ENCODE data around the gene GAB2.

The GAB2 gene

DNA sequence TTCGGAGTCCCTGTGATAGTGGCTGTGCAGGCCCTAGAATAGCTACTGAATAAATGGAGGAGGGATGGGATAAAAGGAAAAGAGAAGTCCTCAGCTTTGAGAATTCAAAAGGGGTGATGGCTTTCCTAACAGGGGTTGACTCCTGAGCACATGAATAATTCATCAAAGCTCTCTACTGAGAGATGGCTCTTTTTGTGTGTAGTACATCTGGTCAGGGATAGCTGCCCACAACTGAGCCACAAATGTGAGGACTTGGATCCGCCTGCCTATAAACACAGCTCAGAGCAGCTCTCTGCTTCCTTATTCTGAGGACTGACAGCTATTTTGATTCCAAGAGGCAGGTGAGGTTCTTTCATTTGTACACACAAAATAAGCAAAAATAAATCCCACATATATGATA, 146.6 kb downstream of the GAB2 start:
- no peak for DNase-seq

DNA sequence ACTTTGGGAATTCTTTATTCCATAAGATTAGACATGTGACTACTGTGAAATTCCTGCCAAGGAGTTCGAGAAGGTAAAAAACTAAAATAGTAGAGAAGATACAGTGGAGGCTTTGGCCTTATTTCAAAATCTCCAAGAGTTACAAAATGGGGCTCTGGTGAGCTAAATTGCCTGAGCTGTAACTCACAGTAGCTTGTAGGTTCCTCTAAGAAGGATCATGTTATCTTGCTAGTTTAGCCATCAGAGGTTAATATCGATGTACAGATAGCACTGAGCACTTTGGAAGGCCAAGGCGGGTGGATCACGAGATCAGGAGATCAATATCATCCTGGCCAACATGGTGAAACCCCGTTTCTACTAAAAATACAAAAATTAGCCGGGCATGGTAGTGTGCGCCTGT, 147.8 kb downstream of the GAB2 start:
- no peak for DNase-seq

DNA sequence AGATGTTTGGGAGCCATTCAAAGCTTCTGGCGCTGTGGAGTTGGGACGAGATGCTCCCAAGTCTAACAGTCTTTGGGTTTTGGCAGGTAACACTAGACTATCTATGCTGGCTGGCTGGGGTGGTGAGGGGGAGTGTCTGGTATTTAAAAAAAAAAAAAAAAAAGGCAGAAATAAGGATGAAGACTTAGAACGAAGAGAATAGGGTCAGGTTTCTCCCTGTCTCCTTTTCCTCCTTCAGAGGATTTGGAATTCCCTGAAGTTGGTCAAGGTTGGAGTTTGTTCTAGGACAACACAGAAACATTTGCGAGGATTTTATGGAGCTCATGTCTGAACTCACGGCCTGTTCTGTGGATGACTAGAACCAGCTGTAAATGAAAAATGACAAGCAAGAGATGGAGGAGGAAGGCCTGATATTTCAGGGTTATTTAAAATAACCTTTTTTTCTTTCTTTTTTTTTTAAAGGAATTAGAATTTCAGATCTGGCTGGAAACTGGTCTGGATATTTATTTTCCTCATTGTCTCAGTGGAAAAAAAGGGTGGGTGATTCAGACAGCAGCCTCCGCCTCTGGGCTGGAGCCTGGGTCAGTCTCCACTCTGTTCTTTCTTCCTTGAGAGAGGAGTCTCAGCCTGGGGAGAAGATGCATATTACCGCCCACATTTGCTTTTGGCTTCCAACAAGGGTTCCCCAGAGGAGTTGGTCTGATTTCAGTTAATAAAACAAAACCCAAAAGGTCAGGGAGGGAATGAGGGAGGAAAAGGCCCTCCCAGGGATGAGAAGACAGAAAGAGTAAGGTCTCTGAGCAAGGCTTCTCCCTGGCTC, 148.8 kb downstream of the GAB2 start:
- DNase-seq, result no peak

DNA sequence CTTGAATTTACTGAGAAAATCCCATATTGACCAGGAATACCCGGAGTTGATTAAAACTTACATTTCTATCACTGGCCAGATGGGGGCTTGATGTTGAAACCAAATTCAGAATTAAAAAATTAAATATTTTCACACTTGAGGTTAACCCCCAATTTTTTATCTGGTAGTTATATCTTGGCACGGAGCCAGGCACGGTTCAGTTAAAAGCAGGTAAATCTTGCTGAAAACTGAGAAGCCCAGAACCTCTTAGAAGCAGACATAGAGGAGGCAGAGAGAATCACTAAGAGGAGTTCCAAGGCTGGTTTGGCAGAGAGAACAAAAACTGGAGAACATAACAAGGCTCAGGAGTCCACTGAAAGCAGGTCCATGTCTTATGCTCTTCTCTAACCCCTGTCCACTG, 151.2 kb downstream of the GAB2 start:
- no peak for DNase-seq

DNA sequence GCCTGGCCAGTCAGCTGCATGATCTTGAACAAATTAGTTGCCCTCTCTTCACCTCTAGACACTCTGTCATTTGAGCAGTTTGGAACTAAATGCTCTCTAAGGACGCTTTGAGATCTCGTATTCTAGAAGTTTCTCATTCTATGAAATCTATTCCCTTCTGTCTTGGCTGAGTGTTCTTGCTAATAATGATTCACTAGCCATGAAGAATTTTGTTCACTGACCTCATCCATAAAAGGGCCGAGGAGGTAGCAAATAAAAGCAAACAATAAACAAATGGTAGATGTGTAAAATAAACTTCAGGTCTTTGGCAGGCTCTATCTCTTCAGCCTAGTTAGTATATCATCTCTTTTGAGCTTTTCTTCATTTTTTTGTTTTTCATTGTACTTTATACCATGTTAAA, 152.3 kb downstream of the GAB2 start:
- DNase-seq, result no peak

DNA sequence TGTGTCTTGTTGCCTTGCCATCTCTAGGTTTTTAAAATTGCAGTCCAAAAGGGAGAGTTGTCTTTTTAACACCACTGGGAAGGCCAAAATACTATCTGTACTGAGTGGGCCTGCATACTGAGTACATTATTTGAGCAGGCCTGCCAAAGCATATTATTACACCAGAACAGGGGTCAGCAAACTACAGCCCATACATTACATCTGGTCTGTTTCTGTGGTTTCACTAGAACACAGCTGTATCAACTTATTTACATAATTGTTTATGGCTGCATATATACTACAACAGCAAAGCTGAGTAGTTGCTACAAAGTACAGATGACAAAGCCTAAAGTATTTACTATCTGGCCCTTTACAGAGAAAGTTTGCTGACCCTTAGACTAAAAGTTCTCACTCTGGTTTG, 154.9 kb downstream of the GAB2 start:
- no peak for DNase-seq

DNA sequence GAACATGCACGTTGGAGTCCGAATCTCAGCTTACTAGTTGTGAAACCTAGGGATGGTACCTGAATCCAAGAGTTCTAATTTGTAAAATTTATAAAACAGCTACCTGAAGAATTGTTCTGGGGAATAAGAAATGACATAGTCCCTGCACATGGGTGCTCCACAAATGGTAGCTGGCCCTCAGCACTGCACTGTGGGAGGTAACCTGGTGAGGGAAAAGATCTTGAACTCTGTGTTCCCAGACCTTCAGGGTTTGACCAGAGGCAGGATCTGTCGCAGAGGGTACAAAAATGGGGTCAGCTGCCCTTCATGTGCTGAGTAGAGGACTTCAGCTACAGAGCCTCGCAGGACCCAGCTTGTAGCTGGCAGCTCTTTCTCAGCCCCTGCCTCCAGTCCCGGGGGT, 155.4 kb downstream of the GAB2 start:
- no peak for DNase-seq

DNA sequence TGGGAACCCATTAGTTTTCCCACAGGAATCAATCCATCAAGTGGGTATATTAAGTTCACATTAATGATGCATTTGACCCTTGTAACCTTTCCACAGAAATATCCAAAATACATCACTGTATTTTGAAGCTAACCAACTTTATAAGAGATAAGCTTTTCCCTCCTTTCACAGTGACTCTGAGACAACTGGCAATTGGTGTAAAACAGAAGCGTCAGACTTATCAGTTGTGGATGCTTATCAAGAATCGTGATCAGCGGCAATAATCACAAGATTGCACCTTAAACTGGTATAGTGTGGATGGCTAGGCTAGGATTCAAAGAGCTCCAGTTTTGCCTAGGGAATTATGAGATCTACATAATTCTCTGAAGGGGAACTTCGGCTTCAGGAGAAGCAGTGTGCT, 155.8 kb downstream of the GAB2 start:
- DNase-seq, result no peak

DNA sequence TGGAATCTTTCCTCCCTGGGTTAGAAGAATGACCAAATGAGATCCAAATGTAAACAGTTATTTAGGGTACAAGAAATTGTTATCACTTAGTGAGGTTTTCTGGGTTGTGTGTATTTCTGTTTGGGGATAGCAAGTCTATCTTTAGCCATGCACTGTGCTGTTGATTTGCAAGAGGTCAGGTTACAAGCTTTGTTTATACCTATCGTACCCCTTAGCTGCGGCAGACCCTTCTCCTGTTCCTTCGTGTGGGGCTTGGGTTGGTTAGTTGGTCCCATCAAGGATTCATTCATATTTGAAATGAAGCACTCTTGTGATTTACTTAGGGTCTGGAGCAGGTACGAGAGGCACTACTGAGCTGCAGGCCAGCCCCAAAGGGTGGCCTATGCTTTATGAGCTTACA, 156.3 kb downstream of the GAB2 start:
- DNase-seq, result no peak

DNA sequence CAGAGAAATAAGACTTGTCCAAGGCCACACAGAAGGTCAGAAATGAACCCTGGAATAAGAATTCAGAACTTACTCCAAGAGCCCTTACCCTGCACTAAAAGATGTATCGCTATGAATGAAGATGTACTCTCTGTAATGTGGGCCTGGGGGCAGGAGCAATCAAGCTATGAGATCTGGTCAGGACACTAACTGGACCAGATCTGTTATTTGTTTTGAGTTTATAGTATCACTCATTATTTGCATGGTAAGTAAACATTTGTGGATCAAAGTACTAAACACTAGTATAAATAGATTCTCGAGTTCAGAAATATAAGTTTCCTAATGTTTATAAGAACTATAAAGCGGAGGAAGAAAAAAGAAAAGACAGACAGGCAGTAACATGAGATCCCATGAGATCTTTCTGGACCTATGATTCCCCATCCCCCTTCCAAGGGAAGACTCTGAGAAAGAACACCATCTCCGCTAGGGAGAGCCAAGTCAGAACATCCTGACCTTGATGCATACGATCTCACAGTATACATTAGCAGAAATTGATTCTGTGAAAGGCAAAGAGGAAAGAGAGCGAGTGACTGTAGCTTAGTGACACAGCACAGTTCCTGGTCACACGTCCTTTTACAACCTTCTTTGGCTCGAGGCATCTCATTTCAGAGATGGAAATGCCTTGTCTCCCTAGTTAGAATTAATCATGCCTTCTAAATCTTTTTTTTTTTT, 157.7 kb downstream of the GAB2 start:
- DNase-seq, result no peak

DNA sequence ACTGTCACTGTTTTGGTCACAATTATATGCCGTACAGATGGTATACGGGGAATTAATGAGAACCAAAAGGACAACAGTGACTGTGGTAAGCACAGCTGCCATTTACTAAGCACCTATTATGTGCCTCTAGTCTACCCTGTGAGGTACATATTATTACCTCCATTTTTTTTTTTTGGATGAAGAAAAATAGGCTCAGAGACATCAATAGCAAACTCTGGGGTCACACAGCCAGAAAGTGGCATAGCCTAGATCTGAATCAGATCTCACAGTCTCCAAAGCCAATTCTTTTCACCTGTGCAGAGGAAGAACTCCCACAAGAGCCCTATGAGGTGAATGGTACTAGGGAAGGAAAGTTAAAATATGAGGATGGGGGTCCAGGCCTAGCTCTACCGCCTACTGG, 160.0 kb downstream of the GAB2 start:
- DNase-seq, result no peak

DNA sequence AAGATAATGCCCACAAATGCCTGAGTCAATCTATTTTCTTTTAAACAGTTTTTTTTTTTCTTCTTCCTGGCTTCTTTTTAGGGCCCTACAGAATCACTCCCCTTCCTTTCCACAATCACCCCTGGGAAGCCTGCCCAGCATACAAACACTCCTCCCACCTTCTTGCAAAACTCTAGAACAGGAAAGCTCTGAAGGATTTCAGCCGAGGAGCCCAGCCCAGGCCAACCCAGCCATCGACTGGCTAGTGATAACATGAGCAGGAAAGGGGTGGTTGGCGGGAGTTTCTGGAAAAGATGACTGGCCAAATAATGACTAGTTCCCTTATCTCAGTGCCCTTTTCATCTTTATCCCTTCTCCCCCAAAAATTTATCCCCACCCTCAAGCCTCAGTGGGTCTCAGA, 160.7 kb downstream of the GAB2 start:
- no peak for DNase-seq

DNA sequence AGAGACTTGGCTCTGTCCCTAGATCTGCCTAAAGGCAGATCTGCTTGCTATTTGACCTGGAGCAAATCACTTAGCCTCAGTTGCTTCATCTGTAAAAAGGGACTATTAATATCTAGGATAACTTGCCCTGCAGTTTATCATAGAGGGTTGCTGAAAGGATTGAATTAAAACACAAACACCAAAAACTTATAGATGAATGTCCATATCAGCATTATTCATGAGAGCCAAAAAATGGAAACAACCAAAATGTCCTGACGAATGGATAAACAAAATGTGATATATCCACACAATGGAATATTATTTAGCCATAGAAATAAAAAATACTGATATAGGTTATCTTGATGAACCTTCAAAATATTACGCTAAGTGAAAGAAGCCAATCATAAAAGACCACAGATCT, 161.7 kb downstream of the GAB2 start:
- no peak for DNase-seq

DNA sequence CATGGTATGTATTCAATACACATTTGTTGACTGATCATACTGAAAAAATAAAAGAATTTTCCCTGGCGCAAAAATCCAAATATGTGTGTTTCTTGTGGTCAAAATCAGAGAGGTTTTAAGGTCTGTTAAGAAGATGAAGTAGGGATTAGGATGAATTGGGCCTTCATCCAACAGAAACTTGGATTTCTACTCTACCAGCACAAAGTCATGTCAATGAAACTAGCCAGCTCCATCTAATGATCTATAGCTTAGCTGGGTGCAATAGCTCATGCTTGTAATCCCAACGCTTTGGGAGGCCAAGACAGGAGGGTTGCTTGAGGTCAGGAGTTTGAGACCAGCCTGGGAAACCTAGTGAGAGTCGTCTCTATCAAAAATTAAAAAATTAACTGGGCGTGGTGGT, 163.4 kb downstream of the GAB2 start:
- no peak for DNase-seq

DNA sequence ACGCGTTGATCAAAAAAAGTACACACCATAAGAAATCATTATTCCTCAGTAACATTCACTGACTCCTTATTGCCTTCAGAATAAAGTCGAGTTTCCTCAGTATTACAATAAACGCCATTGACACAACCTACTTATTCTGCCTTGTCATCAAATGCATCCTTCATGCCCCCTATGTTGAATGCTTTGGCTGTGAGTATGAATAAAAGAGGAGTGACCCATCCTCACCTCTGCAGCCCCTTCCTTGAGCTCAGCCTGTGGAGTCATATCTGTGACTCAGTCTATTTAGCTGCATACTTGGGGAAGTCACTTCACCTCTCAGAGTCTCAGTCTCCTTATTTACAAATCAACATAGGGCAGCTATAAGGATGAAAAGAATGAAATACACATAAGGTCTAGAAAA, 163.8 kb downstream of the GAB2 start:
- DNase-seq, result no peak

DNA sequence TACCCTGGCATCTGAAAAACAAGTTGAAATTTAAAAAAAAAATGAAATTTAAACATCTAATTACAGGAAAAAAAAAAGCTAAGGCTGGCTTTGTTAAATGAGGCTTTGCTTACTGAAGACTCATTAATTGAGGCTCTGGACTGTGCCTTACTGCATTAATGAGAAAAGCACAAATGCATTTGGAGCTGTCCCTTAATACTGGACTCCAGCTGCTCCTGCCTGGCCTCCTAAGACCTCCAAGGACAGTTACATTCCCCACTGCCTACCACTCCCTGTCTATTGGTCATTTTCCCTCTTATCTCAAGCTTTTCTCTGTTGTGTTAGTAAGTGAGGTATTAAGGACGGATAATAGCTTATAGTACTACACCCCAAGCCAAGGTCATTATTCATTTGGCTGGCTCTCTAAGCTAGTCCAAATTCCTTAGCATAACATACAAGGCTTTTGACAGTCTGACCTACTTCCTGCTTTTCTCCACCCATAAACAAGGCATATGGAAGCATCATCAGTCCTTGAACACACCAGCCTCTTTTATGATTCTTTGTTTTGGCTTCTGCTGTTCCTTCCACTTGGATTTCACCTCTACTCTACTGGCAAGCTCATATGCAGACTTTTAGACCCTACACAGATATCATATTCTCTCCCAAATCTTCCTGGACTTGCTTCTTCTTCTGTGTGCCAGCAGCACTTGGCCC, 166.4 kb downstream of the GAB2 start:
- no peak for DNase-seq

DNA sequence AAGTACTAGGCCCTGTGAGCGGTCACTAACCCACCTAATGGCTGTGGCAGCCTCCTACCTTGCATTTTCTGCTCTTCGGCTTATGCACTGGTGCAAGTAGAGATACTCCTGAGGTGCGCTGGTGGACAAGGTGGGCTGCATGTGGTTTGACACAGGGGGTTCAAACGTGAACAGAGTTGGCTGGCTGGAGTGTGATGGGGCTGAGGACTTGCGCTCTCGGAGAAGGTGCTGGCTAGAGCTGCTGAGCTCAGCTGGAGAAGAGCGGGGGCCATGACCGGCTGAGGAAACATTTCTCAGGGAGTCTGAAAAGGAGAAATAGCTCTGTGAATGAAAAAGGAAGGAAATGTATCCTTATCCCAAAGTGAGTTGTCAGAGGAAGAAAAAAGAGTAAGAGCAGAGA, 167.5 kb downstream of the GAB2 start:
- DNase-seq, result no peak

DNA sequence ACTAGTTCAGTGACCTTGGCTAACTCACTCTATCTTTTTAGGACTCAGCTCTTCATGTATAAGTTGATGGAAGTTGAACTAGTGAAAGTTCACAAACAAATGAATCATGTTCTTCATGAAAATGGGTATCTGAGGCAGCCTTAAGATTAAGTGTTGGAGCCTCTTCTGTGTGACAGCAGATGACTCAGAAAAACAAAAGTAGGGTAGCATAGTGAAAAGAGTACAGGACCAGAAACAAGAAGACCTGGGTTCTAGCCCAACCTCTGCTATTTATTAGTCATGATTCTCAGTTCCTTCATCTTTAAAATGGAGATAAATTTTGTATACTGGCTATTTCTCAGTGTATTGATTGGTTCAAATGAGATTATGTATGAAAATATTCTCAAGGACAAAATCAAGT, 168.7 kb downstream of the GAB2 start:
- DNase-seq, result no peak

DNA sequence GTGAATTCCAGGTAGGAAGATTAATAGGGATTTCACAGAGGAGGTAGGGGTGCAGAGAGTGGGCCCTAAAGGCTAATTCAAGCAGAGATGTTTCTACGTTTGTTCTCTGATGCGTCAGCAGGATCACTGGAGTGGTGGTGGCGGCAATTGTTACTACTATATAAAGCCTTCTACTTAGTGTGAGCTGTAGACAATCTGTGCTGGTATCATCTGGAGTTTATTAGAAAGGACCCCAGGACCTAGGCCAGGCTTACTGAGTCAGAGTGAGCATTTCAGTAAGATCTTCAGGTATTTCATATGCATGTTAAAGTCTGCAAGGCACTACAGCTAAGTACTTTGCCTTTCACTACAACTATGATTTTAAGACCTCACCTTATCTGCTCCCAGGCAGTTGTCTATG, 169.4 kb downstream of the GAB2 start:
- DNase-seq, result no peak

DNA sequence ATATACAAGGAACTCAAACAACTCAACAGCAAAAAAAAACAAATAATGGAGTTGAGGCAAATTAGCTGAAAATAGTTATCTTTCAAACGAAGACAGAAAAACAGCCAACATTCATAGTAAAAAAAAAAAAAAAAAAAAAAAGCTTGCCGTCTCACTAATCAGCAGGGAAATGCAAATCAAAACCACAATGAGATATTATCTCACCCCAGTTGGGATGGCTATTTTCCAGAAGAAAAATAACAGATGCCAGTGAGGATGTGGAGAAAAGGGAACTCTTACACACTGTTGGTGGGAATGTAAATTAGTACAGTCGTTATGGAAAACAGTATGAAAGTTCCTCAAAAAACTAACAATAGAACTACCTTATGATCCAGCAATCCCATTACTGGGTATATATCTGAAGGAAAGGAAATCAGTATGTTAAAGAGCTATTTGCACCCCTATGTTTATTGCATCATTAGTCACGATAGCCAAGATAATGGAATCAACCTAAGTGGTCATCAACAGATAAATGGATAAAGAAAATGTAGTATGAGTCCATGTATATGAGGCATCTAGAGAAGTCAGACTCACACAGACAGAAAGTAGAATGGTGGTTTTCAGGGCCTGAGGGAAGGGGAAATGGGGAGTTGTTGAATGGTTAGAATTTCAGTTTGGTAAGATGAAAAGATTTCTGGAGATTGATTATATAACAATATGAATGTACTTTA, 172.9 kb downstream of the GAB2 start:
- DNase-seq, result no peak

DNA sequence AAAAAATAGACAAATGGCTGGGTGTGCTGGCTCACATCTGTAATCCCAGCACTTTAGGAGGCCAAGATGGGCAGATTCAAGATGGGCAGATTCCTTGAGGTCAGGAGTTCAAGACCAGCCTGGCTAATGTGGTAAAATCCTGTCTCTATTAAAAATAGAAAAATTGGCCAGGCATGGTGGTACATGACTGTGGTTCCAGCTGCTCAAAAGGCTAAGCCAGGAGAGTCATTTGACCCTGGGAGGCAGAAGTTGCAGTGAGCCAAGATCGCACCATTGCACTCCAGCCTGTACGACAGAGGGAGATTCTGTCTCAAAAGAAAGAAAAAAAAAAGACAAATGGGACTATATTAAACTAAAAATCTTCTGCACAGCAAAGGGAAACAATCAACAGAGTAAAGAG, 173.5 kb downstream of the GAB2 start:
- DNase-seq, result no peak

DNA sequence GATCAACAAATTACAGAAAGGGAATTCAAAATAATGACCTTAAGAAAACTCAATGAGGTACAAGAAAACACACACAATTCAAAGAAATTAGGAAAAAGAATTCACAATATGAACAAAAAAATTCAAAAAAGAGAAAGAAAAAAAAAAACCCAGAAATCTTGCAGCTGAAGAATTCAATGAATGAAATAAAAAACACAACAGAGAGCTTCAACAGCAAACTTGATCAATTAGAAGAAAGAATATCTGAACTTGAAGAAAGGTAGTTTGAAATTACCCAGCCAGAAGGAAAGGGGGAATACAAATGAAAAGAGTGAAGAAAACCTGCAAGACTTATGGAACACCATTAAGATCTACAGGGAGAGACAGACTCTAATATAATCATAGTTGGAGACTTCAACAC, 176.1 kb downstream of the GAB2 start:
- no peak for DNase-seq

DNA sequence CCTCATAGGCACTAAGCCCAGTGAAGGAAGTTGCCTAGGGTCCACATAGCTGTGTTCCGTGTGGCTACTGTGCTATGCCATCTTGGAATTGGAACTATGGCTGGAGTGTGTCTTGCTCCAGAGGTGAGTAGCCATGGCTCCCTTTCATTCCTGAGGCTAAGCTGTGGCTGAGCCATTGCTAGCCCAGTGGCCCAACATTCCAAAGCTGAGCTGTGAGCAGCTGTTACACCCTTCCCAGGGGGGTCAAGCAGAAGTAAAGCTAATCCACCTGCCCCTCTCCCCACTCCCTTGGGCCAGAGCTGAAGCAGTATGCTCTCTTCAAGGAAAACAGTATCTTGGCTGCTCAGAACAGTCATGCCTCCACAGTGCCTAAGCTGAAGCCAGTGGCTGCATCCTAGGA, 177.8 kb downstream of the GAB2 start:
- no peak for DNase-seq

Data from KG1 (cell line).